Raji (cell line): ENCODE measurements around the gene CMTM4.

Experiments used
- POLR2A ChIP-seq: IDR thresholded peaks from 2 replicates; pipeline ENCODE4 v1.6.1; 2011; ENCODE audit warnings: low read depth, low read length, control low read depth; ENCODE audit not compliant: insufficient read depth

The CMTM4 gene

GRCh38 chr16:66696669-66697630 is at the start of gene CMTM4:
TSS of gene CMTM4 (minus strand) at chr16:66696743. CDS start at chr16:66696525, 218 bp downstream.
- TF ChIP-seq POLR2A: no peak

- no peak for TF ChIP-seq POLR2A
Measured at GRCh38 chr16:66746048-66746447, 49.5 kb upstream of the CMTM4 start.

GRCh38 chr16:66741950-66742808 is 45.6 kb upstream of the CMTM4 start:
- no peak for TF ChIP-seq POLR2A

- no peak for TF ChIP-seq POLR2A
Measured at GRCh38 chr16:66741169-66741900, 44.8 kb upstream of the CMTM4 start.

GRCh38 chr16:66740533-66740932 is 44.0 kb upstream of the CMTM4 start:
- no peak for TF ChIP-seq POLR2A

GRCh38 chr16:66740010-66740409 is 43.5 kb upstream of the CMTM4 start:
- TF ChIP-seq POLR2A: no peak

- TF ChIP-seq POLR2A: no peak
Measured at GRCh38 chr16:66735891-66736290, 39.3 kb upstream of the CMTM4 start.

- no peak for TF ChIP-seq POLR2A
Measured at GRCh38 chr16:66731101-66731500, 34.6 kb upstream of the CMTM4 start.

- TF ChIP-seq POLR2A: no peak
Measured at GRCh38 chr16:66728804-66729203, 32.3 kb upstream of the CMTM4 start.

GRCh38 chr16:66728117-66728787 is 31.7 kb upstream of the CMTM4 start:
- no peak for TF ChIP-seq POLR2A

- no peak for TF ChIP-seq POLR2A
Measured at GRCh38 chr16:66720766-66721165, 24.2 kb upstream of the CMTM4 start.

- no peak for TF ChIP-seq POLR2A
Measured at GRCh38 chr16:66719246-66719645, 22.7 kb upstream of the CMTM4 start.

- TF ChIP-seq POLR2A: no peak
Measured at GRCh38 chr16:66717776-66718175, 21.2 kb upstream of the CMTM4 start.

- TF ChIP-seq POLR2A: no peak
Measured at GRCh38 chr16:66717112-66717675, 20.7 kb upstream of the CMTM4 start.
